GM19043 (cell line): ENCODE measurements around the gene RBM33.
"Not testable (repeated sequence)": the region's sequence is repeated elsewhere in the genome, so short reads cannot be mapped to it uniquely, and the experiment has no call there.

Experiments
- ATAC-seq: cut with Tn5 transposase; IDR thresholded peaks from one replicate; pipeline ENCODE4 v1.9.1; 2021; ENCODE audit warnings: low read depth; ENCODE audit not compliant: unreplicated experiment

RBM33 gene

DNA sequence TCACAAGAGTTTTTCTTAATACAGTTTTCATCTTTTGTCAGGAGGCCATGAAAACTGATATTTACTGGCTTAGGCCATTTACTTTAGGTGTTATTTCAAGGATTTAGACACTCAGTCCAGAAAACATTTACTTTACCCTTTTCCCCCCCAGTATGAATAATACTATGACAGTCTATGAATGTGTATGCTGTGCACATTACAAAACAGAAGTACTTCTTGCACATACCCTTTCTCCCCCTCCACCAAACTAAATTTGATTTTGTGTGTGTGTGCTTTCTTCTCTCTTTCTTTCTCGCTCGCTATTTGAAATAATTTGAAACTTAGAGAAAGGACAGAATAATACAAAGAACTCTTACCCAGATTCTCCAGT lies 41.3 kb downstream of the RBM33 start:
- peak; percentile 11 for ATAC-seq

DNA sequence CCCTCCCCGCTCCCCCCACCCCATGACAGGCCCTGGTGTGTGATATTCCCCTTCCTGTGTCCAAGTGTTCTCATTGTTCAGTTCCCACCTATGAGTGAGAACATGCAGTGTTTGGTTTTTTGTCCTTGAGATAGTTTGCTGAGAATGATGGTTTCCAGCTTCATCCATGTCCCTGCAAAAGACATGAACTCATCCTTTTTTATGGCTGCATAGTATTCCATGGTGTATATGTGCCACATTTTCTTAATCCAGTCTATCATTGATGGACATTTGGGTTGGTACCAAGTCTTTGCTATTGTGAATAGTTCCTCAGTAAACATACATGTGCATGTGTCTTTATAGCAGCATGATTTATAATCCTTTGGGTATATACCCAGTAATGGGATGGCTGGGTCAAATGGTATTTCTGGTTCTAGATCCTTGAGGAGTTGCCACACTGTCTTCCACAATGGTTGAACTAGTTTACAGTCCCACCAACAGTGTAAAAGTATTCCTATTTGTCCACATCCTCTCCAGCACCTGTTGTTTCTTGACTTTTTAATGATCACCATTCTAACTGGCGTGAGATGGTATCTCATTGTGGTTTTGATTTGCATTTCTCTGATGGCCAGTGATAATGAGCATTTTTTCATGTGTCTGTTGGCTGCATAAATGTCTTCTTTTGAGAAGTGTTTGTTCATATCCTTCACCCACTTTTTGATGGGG lies 42.3 kb downstream of the RBM33 start:
- not testable (repeated sequence) for ATAC-seq

DNA sequence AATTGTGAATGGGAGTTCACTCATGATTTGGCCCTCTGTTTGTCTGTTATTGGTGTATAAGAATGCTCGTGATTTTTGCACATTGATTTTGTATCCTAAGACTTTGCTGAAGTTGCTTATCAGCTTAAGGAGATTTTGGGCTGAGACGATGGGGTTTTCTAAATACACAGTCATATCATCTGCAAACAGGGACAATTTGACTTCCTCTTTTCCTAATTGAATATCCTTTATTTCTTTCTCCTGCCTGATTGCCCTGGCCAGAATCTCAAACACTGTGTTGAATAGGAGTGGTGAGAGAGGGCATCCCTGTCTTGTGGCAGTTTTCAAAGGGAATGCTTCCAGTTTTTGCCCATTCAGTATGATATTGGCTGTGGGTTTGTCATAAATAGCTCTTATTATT lies 43.8 kb downstream of the RBM33 start:
- ATAC-seq: not testable (repeated sequence)

- not testable (repeated sequence) for ATAC-seq
Measured at GRCh38 chr7:155690655-155691054, 46.2 kb downstream of the RBM33 start.

DNA sequence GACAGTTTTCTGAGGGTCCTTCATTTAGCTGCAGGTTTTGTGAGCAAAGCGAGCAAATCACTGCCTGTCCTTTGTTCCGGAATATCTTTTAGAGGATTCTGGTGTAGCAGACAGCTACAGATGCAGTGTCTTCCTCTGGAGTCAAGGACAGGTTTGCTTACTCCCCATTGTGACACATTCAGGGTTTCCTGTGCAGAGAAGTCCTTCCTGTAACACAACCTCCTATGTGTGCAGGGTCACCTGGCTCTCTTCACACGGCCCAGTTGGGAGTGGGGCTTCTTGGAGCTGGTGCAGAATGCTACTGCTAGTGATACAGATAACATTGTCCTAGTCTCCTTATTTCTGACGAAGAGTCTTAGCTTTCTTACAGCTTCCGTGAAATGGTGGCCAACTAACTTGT lies 47.9 kb downstream of the RBM33 start:
- no peak for ATAC-seq

DNA sequence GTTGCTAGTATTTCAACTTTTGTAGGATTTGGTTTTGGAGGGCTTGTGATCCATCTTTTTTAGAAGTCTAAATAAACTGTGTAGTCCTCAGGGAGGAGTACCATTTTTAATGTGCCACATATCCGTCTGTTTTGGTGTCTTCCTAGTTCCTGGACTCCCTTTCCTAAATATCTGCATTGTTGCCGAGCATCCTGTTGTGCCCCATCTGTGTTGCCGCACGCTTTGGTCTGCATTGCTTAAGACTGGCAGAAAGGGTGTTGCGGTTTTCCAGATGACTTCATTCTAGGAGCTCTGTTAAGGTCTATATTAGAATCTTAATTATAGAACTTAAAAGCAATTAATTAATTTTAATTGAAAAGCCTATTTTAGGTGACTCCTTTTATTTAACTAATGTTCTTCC lies 49.4 kb downstream of the RBM33 start:
- ATAC-seq: no peak

DNA sequence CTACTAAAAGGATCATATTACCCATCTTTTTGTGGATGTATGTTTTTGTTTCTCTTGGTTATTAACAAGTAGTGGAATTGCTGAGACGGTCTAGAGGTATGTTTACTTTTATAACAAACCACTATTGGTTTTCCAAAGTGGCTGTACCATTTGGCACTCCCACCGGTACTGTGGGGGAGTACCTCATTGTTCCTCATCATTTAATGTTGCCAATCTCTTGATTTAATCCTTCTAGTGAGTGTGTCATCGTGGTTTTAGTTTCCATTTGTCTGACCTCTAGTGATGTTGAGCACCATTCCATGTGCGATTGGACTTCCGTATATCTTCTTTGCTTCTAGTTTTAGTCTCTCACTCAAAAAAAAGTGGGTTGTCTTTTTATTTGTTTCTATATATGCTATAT lies 50.4 kb downstream of the RBM33 start:
- ATAC-seq: no peak

GRCh38 chr7:155696747-155697146 lies 52.3 kb downstream of the RBM33 start:
- ATAC-seq: no peak

GRCh38 chr7:155698633-155699032 lies 54.2 kb downstream of the RBM33 start:
- no peak for ATAC-seq

DNA sequence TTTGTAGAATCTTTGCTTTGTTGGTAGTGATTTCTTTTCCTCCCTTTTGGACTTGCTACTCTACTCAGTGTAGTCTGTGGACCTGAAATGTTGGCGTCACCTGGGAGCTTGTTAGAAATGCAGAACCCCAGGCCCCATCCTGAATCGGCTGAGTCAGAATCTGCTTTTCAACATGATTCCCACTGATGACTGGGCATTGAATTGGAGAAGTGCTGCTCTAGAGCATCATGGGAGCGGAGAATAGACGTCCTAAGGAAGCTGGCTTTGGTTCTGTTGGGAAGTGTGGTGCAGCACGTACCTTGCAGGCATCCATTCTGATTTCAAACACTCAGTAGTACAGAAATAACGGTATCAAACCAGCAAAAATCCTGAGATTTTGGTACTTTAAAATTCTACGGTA lies 54.7 kb downstream of the RBM33 start:
- no peak for ATAC-seq

DNA sequence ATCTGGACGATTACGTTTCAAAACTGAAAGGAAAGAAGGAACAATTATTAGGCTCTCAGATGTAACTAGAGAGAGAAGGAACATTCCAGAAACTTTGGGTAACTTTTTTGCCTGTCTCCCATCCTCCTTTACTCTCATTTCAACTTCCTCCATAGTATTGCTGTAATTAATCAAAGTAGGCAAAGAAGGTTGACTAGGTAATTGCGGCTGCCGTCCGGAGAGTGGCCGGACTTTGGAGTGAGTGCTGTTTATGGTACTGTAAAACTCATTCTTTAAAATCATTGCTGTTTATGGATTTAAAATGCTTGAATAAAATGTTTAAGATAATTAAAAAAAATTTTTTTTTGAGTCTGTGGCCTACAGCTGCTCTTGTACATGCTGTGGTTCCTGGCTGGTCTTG lies 56.4 kb downstream of the RBM33 start:
- ATAC-seq: no peak

GRCh38 chr7:155701972-155702544 lies 57.6 kb downstream of the RBM33 start:
- no peak for ATAC-seq

- ATAC-seq: no peak
Measured at GRCh38 chr7:155702616-155703015, 58.2 kb downstream of the RBM33 start.

GRCh38 chr7:155705623-155706360 lies 61.3 kb downstream of the RBM33 start:
- no peak for ATAC-seq

DNA sequence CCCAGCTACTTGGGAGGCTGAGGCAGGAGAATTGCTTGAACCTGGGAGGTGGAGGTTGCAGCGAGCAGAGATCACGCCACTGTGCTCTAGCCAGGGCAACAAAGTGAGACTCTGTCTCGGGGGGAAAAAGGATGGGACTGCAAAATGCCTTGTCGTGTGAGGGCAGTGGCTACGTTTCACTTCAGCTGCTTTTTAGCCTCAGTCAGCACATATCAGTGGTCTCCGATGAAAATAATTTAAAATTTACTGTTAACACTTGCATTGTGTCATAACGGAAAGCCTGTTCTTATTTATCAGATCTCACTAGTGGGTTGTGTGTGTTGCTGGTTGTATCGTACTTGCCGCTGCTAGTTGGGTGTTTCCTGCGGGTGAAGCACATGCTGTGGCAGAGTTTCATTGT lies 61.9 kb downstream of the RBM33 start:
- ATAC-seq: no peak

GRCh38 chr7:155709453-155709852 lies 65.0 kb downstream of the RBM33 start:
- peak; percentile 36 for ATAC-seq

DNA sequence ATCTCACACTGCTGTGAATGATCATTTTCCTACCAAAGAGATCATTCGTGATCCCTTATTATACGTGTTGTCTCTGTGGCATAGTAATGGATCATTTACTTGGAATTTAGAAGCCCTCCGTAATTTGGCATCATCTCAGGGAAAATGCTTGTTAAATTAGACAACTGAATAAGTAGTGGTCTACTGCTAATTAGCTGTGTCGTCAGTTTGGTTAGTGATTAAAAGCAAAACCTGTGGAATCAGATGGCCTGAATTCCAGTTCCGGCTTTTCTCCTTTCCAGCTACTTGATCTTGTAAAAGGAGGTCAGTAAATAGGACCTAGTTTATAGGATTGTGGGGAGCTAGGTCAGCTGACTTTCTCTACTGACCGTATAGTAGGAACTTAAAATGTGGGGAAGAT lies 65.6 kb downstream of the RBM33 start:
- no peak for ATAC-seq

DNA sequence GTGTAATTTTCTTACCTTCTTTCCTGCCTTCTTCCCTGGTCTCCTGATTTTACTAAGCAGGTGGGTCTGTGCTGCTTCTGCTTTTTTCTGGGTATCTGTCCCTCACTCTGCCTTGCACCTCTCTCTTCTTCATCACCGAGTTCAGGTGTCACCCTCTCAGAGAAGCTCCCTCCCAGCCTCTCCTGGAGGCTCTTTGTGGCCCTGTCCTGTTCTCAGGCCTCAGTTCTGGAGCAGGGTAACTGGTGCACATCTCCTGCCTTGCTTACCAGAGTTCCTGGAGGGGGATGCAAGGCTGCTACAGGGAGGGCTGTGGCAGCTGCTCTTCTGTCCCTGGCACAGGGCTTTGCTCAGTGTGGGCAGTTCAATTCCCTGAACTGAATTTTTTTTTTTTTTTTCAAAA lies 66.1 kb downstream of the RBM33 start:
- peak; percentile 90 for ATAC-seq

DNA sequence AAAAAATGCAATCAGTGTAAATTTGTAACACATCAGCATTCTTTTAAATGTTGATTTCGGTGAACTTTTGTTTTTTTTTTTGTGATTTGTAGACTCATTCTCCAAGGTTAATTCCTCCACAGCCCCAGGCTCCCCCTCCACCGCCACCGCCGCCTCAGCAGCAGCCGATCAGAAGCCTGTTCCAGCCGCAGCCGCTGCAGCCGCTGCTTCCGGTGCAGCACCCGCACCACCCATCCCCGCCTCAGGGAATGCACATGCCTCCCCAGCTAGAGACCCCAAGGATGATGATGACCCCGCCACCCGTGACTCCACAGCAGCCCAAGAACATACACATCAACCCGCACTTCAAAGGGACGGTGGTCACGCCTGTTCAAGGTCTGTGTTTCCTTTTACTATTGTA lies 66.6 kb downstream of the RBM33 start:
- ATAC-seq: no peak

GRCh38 chr7:155713384-155713783 lies 68.9 kb downstream of the RBM33 start:
- no peak for ATAC-seq

- no peak for ATAC-seq
Measured at GRCh38 chr7:155714702-155715101, 70.2 kb downstream of the RBM33 start.
